Measurements from ENCODE around the gene RRP1.

GRCh38 chr21:43769325-43769958 is 19.9 kb upstream of the RRP1 start:
- TF ChIP-seq EZH2 (IDR thresholded peaks at IDR 0.05; ENCODE audit: low read length, missing control alignments), result no peak
- TF ChIP-seq, protein P1, sequence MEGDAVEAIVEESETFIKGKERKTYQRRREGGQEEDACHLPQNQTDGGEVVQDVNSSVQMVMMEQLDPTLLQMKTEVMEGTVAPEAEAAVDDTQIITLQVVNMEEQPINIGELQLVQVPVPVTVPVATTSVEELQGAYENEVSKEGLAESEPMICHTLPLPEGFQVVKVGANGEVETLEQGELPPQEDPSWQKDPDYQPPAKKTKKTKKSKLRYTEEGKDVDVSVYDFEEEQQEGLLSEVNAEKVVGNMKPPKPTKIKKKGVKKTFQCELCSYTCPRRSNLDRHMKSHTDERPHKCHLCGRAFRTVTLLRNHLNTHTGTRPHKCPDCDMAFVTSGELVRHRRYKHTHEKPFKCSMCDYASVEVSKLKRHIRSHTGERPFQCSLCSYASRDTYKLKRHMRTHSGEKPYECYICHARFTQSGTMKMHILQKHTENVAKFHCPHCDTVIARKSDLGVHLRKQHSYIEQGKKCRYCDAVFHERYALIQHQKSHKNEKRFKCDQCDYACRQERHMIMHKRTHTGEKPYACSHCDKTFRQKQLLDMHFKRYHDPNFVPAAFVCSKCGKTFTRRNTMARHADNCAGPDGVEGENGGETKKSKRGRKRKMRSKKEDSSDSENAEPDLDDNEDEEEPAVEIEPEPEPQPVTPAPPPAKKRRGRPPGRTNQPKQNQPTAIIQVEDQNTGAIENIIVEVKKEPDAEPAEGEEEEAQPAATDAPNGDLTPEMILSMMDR (conservative IDR thresholded peaks at IDR 0.05 in 1 of 2, IDR thresholded peaks at IDR 0.05 in 1 of 2; ENCODE audit: low read depth in 1 of 2, low read length in 2 of 2), result no peak

All from fibroblast of lung (primary cell).